HG02623 (cell line): ENCODE results near the gene VPS8.
"Not testable (repeated sequence)": the region's sequence is repeated elsewhere in the genome, so short reads cannot be mapped to it uniquely, and the experiment has no call there.

Experiments used
- ATAC-seq: cut with Tn5 transposase; IDR thresholded peaks from one replicate; pipeline ENCODE4 v1.9.1; 2021; ENCODE audit warnings: moderate library complexity; ENCODE audit not compliant: unreplicated experiment

The VPS8 gene

GRCh38 chr3:184965639-184966430 lies 153.9 kb downstream of the VPS8 start:
- no peak for ATAC-seq

GRCh38 chr3:184968115-184968514 lies 156.1 kb downstream of the VPS8 start:
- no peak for ATAC-seq

- ATAC-seq = no peak
These were observed 158.2 kb downstream of the VPS8 start for GRCh38 chr3:184970186-184970585.

- ATAC-seq = no peak
These were observed 165.8 kb downstream of the VPS8 start for GRCh38 chr3:184977796-184978195.

GRCh38 chr3:184981071-184981470 lies 169.1 kb downstream of the VPS8 start:
- ATAC-seq = no peak

GRCh38 chr3:184982076-184982475 lies 170.1 kb downstream of the VPS8 start:
- ATAC-seq = no peak

GRCh38 chr3:184985586-184985985 lies 173.6 kb downstream of the VPS8 start:
- no peak for ATAC-seq

- no peak for ATAC-seq
These were observed 174.5 kb downstream of the VPS8 start for GRCh38 chr3:184986366-184986889.

- ATAC-seq = no peak
These were observed 181.4 kb downstream of the VPS8 start for GRCh38 chr3:184993394-184993793.

GRCh38 chr3:185003876-185004275 lies 191.9 kb downstream of the VPS8 start:
- not testable (repeated sequence) for ATAC-seq

GRCh38 chr3:185009650-185010049 lies 197.7 kb downstream of the VPS8 start:
- no peak for ATAC-seq

GRCh38 chr3:185017584-185017983 lies 205.6 kb downstream of the VPS8 start:
- not testable (repeated sequence) for ATAC-seq

- not testable (repeated sequence) for ATAC-seq
These were observed 206.0 kb downstream of the VPS8 start for GRCh38 chr3:185017996-185018395.

GRCh38 chr3:185021256-185021655 lies 209.3 kb downstream of the VPS8 start:
- ATAC-seq = no peak

GRCh38 chr3:185024406-185024805 lies 212.4 kb downstream of the VPS8 start:
- ATAC-seq = no peak

- ATAC-seq = no peak
These were observed 213.0 kb downstream of the VPS8 start for GRCh38 chr3:185024966-185025365.

GRCh38 chr3:185028121-185028520 lies 216.2 kb downstream of the VPS8 start:
- no peak for ATAC-seq

GRCh38 chr3:185029086-185029485 lies 217.1 kb downstream of the VPS8 start:
- ATAC-seq = no peak

GRCh38 chr3:185030399-185030798 lies 218.4 kb downstream of the VPS8 start:
- ATAC-seq = no peak

GRCh38 chr3:185030951-185031350 lies 219.0 kb downstream of the VPS8 start:
- no peak for ATAC-seq

GRCh38 chr3:185037801-185038200 lies 225.8 kb downstream of the VPS8 start:
- no peak for ATAC-seq

- no peak for ATAC-seq
These were observed 228.5 kb downstream of the VPS8 start for GRCh38 chr3:185040425-185040824.

- no peak for ATAC-seq
These were observed 229.6 kb downstream of the VPS8 start for GRCh38 chr3:185041540-185041939.
